ENCODE data around the gene FMNL2. TPM values are rescaled to one million over a fixed set of nuclear protein-coding genes. Genes with fewer than 3 reads are reported as not detected.

FMNL2 gene
- total and polyA plus RNA-seq, 2 experiments from 2014 or later = 16.5 to 45.4 TPM

- Mint-ChIP-seq H3K36me3 (ENCODE audit: low read depth) (no peaks in the 10 kb centered on the region), H3K4me1 (peaks cover 27% of the 10 kb centered on the region), H3K9me3 (no peaks in the 10 kb centered on the region), H3K27me3 (ENCODE audit: insufficient read depth, low read depth, poor library complexity) (no peaks in the 10 kb centered on the region), H3K4me3 (no peak overlapping the region), H3K27ac (no peak overlapping the region)
- TF ChIP-seq POLR2AphosphoS5 (IDR thresholded peaks at IDR 0.05; ENCODE audit: low read depth) (no peak), ZNF462 (CRISPR knock-in tag; IDR thresholded peaks at IDR 0.05) (no peak), CREB1 (CRISPR knock-in tag; IDR thresholded peaks at IDR 0.05; ENCODE audit: low read depth) (no peak), EZH2phosphoT487 (IDR thresholded peaks at IDR 0.05; ENCODE audit: unreplicated experiment) (no peak), EZH2 (IDR thresholded peaks at IDR 0.05; ENCODE audit: low read depth, unreplicated experiment) (no peak), STAT1 (IDR thresholded peaks at IDR 0.05; ENCODE audit: unreplicated experiment) (no peak), CTCF (conservative IDR thresholded peaks at IDR 0.05; ENCODE audit: low read depth in 2 of 2) (no peak), ZNF114 (CRISPR knock-in tag; IDR thresholded peaks at IDR 0.05) (no peak), ZNF331 (CRISPR knock-in tag; IDR thresholded peaks at IDR 0.05; ENCODE audit: low read depth) (no peak), REST (IDR thresholded peaks at IDR 0.05; ENCODE audit: unreplicated experiment) (no peak), ETS1 (IDR thresholded peaks at IDR 0.05) (no peak), JUNB (IDR thresholded peaks at IDR 0.05; ENCODE audit: unreplicated experiment) (no peak), NANOG (IDR thresholded peaks at IDR 0.05; ENCODE audit: borderline replicate concordance) (no peak)
- Histone ChIP-seq H3K79me2 (replicated peaks; ENCODE audit: insufficient read depth) (peaks cover 76% of the 10 kb centered on the region), H2AFZ (no peak overlapping the region), H3K36me3 (ENCODE audit: insufficient read depth) (no peaks in the 10 kb centered on the region), H3K9me2 (ENCODE audit: insufficient read depth) (no peaks in the 10 kb centered on the region), H3K4me1 (ENCODE audit: insufficient read depth) (0 out of 2 replicates have a peak, but pooled peaks cover 4% of the 10 kb centered on the region), H3K27me3 (ENCODE audit: insufficient read depth) (no peaks in the 10 kb centered on the region), H4K20me1 (replicated peaks; ENCODE audit: insufficient read depth) (peaks cover 9% of the 10 kb centered on the region), H3K4me2 (no peak overlapping the region), H3F3A (replicated peaks; ENCODE audit: low read depth) (no peaks in the 10 kb centered on the region), H3K4me3 (no peak overlapping the region), H3K27ac (ENCODE audit: low read depth) (no peak overlapping the region)
- ATAC-seq = no peak
- DNase-seq (ENCODE audit: low spot score) = no peak
These were observed 173.5 kb downstream of the FMNL2 start for GRCh38 chr2:152508446-152508845.
